GM21447 (cell line): ENCODE results near the gene SUMO1.
"Not testable (repeated sequence)": the region's sequence is repeated elsewhere in the genome, so short reads cannot be mapped to it uniquely, and the experiment has no call there.

ENCODE experiments used
- ATAC-seq: cut with Tn5 transposase; IDR thresholded peaks from one replicate; pipeline ENCODE4 v1.9.1; 2021; ENCODE audit not compliant: unreplicated experiment

The SUMO1 gene

DNA sequence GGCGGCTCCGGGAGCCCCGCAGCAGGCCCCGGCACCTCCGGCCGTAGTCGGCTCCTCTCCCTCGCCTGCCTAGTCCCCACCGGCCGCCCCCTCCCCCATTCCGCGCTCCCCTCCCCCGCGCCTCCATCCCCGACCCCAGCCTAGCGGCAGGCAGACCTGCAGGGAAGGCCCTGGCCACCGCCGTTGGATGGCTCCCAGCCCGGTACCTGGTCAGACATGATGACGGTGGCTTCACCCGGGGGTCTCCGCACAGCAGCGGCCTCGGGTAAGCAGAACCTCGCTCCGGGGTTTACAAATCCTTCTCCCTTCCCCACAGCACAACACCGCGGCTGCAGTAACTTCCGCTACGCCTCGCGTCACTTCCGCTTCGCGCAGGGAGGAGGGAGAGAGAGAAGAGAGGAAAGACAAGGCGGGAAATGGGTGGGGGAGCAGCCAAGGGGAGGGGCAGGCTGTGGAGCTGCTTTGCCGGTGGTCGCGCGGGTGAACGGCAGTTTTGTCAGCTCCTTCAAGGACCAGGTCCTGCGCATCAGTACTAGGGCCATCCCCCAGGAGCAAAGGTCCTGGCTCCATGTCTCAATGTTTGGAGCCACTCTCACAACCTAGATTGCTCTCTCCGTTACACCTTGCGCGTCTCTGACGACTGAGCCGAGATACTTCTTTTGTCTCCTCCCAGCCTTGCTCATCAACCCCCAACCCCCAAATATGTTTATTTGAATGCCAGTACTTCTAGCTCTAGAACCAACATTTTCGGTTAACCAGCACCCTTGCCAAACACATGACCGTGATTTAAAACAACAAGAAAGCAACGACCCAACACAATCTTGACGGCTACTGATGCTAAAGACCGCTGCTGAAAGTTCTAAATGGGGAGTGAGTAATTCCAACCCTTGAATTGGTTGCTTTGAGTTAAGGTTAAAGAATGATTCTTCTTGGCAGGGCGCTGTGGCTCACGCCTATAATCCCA, at the start of gene SUMO1:
SUMO1 (minus strand) TSS at position 364 of the 964 bp plus-strand sequence; CDS start at position 218, 146 bp downstream.
- ATAC-seq: peak; percentile 98

DNA sequence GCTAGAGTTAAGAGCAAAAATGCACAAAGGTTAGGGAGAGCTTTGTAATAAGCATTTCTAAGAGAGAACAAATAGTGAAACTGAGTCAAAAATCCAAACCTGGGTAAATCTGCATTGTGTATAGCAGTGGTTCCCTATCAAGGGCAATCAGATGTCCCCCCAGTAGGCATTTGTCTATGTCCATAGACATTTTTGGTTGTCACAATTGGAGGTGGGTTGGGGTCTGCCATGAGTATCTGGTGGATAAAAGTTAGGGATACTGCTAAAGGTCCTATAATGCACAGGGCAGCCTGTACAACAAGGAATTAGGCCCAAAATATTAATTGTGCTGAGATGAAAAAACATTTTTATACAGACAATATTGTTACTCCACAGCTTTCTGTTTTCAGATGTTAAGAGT, 48.2 kb upstream of the SUMO1 start:
- ATAC-seq: no peak

DNA sequence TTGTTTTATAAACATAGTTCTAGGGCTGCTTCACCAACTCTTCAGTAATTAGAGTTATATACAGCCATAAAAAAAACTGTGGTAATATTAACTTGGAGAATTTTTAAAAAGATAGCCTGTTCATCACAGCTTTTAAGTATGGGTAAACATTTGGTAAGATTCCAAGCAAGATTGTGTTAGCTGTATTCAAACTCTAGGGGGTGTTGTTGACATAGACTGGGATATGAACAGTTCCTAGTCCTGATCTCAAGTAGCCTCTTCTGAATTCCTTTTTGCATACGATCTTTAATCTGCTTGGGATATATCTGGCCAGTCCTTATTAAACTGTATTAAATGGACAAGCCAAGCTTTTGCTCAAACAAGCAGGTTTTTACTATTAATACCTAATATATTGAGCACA, 40.5 kb upstream of the SUMO1 start:
- no peak for ATAC-seq

DNA sequence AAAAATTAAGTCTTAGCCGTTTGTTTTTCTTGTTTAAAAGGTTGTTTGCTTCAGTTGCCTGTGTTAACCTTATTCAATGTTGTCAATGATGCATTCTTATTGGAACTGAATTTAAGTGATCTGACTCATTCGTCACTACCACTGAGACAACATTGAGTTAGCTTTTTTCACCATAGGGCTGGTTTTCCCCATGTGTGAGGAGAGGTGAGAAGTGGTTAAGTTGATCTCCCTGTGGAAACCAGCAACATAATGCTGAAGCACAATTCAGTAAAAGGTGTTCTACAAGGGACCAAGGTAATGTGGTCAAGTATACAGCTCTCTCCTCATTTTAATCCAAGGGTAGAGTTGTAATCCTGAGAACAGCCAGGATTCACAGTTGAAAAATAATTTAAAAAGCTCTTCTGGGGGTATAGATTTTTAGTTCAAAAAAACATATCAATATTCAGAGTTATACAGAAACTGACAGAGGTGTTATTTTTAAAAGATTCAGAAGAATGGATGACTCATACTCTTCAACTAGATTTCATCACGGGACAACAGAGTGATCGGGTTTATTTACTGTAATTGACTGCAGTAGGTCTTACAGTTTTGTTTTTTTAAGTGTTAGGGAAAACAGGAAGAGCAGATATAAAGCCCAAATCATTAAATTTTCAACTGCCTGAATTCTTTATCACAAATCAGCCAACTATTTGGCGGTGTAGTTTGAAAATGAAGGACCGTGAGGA, 39.8 kb upstream of the SUMO1 start:
- ATAC-seq: no peak

DNA sequence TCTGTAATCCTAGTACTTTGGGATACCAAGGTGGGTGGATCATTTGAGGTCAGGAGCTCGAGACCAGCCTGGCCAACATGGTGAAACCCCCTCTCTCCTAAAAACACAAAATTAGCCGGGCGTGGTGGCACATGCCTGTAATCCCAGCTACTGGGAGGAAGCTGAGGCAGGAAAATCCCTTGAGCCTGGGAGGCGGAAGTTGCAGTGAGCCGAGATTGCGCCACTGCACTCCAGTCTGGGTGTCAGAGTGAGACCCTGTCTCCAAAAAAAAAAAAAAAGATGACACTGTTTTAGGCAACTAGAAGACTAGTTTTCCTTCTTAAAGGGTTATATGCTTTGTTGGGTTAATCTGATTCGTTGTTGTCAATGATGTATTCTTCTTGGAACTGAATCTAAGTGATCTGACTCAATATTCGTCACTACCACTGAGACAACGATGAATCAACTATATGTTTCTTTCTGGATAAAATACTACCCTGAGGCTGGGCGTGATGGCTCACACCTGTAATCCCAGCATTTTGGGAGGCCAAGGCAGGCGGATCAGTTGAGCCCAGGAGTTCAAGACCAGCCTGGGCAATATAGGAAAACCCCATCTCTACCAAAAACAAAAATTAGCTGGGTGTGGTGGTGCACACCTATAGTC, 37.8 kb upstream of the SUMO1 start:
- ATAC-seq: not testable (repeated sequence)

DNA sequence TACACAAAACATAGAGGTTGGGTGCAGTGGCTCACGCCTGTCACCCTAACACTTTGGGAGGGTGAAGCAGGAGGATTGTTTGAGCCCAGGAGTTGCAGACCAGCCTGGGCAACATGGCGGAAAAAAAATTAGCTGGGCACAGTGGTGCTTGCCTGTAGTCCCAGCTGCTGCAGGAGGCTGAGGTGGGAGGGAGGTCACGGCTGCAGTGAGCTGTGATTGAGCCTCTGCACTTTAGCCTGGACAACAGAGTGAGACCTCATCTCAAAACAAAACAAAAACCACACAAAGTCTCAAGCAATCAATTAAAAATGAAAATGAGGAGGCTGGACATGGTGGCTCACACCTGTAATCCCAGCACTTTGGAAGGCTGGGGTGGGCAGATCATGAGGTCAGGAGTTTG, 32.1 kb upstream of the SUMO1 start:
- ATAC-seq: no peak

DNA sequence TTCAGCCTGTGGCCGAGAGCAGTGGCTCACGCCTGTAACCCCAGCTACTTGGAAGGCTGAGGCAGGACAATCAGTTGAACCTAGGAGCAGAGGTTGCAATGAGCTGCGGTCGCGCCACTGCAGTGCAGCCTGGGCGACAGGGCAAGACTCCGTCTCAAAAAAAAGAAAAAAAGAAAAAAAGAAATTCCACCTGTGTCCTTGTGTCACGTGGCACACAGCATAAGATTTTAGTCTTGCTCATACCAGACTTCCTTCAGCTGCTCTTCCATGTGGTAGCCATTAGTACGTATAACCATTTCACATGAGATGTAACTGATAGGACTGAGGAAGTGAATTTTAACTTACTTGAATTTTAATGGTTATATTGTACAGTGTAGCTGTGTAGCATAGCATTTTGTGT, 31.2 kb upstream of the SUMO1 start:
- ATAC-seq: no peak

DNA sequence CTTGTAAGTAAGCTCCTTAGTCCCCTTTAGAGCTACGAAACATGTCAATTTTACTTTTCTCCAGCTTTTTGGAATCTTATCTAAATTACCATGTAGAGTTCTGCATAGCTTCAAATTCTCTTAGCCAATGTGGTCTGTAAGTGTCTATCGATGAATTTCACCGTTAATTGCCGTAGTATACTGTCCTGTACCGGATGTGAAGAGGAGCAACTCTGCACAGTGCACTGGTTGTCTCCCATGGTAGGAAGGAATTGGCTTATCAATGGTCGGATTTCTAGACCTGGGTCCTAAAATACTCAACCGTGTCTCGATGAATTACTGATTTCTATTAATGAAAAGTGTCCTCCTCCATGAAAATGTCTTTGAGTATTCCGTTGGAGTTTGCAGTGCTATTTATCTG, 29.1 kb upstream of the SUMO1 start:
- ATAC-seq: no peak

DNA sequence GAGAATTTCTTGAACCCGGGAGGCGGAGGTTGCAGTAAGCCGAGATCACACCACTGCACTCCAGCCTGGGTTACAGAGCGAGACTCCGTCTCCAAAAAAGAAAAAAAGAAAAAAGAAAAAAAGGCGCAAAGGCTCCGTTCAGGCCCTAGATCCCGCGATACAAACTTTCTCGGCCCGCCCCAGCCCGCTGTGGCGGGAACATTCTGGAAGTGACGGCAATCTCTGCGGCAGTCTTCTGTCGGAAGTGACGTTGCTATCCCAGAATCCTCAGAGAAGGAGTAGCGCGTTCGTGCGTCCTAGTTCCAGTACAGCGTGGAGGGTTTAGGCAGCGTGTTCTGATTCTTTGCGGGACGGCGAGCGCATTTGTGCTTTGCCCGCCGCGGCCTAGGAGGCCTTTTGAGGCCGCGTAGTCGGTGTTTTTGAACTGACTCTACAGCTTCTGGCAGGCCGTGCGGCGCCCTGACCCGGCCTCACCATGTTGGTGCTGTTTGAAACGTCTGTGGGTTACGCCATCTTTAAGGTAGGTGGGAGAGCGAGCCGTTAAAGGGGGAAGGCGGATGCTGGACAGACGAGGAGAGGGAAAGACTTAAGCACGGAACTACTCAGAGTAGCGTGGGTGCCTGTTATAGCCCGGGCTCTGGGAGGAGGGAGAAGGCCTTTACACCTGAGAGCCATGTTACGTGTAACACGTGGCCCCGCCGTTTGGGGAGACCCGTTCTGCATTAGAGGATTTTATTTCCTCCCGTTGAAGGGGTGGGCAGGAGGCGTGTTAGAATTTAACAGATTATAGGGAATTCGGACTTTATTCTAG, 27.3 kb upstream of the SUMO1 start, which contains the start of gene NOP58:
NOP58 (plus strand) TSS at position 297 of the 811 bp plus-strand sequence; CDS start at position 476, 179 bp downstream.
- ATAC-seq: peak; percentile 82

DNA sequence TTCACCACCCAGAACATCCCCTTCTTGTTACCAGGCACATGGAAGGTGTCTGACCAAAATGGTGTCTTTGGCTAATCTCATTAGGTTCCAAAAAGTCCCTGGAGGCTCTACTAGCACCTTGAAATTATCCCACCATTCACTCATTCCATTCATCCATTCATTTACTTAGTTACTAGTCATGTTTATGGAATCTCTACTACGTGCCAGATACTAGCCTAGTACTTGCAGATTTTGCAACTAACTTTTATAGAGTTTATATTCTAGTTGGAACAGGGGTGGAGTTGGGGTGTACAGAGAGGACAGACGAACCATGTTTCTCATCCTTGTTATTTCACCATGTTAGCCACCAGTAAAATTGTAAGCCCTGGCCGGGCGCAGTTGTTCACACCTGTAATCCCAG, 23.1 kb upstream of the SUMO1 start:
- no peak for ATAC-seq

DNA sequence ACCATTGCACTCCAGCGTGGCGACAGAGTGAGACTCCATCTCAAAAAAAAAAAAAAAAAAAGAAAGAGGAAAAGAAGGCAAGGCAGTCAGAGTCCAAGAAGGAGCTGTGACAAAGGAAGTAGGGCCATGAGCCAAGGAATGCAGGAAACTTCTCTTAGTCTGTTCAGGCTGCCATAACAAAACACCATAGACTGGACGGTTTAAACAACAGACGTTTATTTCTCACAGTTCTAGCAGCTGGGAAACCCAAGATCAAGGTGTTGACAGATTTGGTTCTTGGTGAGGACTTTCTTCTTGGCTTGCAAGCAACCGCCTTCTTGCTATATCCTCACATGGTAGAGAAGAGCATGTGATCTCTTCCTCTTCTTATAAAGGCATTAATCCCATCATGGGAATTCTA, 13.1 kb upstream of the SUMO1 start:
- no peak for ATAC-seq

DNA sequence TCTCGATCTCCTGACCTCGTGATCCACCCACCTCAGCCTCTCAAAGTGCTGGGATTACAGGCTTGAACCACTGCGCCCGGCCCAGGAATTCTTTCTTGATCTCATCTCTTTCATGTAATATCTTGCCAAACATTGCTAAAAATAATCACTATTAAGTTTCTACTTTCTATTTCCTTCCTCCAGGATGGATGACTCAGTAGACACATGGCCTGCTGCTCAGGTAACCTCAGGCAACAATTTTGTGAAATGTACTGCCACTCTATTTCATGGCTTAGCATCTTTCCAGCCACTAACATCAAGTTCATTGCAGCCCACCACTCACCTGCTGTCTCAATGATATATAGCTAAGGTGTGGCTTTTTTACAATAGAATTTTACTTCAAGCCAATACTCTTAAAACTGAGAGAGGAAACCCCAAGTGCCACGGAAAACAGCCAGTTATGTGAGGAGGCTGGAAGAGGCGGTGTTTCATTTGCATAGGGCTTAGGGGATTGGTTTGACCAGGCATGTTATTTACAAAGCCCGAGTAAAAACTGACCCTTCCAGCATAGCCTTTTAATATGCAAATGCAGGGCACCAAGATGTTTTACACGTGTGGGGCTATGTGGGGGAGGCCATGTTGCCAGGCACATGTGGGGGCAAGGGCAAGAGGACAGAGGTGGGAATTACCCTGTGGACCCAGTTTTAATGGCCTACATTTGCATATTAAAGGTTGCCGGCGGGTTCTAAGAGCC, 11.3 kb upstream of the SUMO1 start:
- no peak for ATAC-seq

DNA sequence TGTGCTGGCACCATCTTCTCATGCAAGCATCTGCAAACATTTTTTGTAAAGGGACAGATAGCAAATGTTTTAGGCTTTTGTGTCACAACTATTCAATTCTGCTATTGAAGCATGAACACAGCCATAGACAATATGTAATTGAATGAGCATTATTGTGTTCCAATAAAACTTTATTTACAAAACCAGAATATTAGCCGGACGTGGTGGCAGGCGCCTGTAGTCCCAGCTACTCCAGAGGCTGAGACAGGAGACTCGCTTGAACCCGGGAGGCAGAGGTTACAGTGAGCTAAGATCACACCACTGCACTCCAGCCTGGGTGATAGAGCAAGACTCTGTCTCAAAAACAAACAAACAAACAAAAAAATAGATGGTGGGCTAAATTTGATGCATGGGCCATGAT, 9.3 kb upstream of the SUMO1 start:
- ATAC-seq: not testable (repeated sequence)

DNA sequence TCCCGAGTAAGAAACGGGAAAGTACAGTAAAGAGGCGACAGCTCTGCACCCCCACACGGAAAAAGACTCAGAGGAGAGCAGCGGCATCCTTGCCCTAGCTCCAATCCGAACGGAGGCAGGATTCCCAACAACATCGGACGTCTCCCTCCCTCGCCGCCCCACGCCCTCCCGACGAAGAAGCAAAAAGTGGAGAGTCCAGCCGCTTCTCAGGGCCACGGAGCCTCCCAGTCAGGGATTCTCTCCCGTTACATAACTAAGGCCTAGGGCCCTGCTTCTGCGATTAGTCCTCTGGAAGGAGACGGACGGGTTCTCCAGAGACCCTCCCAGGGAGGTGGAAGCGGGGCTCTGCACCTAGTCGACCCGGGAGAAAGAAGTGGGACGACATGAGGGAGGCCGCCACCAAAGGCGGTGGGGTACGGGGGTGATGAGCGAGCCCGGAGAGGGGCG, 587 bp downstream of the SUMO1 start:
- ATAC-seq: peak; percentile 34

DNA sequence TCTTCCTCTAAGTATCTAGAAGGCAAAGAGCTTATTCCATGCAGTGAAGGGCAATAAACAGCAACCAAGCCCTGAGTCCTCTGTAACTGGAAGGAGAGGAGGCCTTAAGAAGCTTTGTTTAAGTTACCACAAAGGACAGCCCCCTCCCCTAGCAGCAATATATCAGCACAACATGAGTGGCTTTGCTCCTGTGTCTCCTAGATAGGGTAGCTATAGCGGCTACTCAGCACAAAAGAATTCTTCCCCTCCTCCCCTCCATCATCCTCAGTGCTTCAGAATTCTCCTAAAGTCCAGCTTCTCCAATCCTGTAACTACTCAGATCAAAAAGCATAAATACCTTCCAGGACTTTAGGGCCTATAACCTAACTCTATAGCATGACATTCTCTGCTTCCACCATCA, 16.5 kb downstream of the SUMO1 start:
- ATAC-seq: no peak

DNA sequence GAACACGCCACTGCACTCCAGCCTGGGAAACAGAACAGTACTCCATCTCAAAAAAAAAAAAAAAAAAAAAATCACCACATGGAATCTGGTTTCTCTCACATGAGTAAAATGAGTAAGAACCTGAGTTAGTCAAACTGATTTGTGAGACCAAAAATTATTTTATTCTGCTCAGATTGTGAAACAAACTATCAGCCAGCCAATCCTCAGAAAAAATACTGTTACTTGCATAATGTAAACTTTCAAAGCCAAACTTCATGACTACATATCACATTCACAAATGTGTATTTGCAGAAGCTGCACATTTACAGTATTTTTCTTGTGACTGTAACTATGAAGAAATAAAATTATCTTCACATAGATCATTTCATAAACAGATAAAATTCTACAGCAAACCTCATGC, 23.2 kb downstream of the SUMO1 start:
- no peak for ATAC-seq

DNA sequence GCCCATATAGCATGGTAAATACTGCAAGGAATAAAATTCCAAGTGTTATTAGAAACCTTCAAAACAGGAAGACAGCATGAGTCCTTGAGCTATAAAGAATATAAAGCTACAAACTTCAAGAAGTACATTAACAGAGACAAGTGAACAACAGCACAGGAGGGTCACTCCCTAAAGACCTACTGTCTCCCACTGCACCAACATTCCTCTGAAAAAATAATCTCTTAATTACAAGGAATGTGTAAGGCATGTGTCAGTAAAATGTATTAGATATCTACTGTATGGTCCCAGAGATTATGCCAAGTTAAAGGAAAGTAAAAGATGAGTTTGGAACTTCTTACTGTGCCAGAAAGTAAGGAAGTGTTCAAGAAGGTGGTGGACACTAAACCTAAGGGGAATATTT, 29.9 kb downstream of the SUMO1 start:
- ATAC-seq: no peak

DNA sequence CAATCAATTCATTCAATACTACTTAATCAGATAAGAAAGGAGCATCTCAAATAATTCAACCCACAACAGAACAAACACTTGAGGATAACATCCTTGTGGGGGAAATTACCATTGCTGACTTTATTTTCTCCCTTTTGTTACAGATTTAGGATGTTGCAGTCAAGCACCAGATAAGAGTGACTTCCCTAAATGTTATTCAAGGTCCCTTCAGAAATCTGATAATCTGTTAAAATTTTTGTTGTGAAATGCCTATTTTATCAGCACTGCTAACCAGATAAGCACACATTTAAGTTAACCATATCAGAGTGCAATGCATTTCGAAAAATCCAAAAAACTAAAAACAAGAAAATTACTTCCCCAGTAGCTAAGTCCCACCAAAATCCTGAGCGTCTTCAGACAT, 33.5 kb downstream of the SUMO1 start:
- ATAC-seq: no peak

DNA sequence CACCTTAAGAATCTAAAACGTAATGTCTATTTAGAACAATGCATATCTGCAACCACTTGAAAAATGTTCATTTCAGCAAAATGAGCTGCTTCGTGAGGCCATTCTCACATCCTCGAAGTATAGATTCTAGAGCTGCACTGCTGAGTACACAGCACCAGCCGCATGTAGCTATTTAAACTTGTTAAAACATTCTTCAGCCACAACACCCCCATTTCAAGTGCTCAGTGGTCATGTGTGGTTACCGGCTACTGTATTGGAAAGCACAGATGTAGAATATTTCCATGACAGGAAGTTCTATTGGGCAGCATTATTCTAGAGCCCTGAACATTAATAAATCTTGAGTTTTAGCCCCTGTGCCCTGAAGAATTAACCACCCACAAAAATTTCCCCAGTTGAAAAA, 35.0 kb downstream of the SUMO1 start:
- ATAC-seq: no peak
